ENCODE data around the gene ACTL7A. TPM values are rescaled to one million over a fixed set of nuclear protein-coding genes. Genes with fewer than 3 reads are reported as not detected.

Gene ACTL7A
- total and polyA plus RNA-seq, 2 experiments from 2014 or later = not detected

DNA sequence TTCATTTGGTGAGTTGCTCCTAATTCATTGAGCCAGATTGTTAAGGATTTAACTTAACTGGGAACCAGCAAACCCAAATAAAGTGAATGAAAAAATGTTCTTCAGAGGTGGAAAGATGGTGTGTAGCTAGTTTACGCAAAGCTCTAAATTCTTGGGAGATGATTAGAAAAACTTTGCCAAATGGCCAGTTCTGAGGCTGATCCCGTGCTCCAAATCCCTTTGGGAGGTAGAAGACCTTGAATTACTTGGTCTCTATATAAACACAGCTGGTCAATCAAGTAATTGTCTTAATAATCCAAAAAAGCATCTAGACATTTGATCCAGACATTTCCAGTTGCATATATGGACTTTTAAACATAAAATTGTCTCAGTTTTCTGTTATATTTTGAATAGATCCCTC lies 17.7 kb upstream of the ACTL7A start (continued):
- TF ChIP-seq, protein P1, sequence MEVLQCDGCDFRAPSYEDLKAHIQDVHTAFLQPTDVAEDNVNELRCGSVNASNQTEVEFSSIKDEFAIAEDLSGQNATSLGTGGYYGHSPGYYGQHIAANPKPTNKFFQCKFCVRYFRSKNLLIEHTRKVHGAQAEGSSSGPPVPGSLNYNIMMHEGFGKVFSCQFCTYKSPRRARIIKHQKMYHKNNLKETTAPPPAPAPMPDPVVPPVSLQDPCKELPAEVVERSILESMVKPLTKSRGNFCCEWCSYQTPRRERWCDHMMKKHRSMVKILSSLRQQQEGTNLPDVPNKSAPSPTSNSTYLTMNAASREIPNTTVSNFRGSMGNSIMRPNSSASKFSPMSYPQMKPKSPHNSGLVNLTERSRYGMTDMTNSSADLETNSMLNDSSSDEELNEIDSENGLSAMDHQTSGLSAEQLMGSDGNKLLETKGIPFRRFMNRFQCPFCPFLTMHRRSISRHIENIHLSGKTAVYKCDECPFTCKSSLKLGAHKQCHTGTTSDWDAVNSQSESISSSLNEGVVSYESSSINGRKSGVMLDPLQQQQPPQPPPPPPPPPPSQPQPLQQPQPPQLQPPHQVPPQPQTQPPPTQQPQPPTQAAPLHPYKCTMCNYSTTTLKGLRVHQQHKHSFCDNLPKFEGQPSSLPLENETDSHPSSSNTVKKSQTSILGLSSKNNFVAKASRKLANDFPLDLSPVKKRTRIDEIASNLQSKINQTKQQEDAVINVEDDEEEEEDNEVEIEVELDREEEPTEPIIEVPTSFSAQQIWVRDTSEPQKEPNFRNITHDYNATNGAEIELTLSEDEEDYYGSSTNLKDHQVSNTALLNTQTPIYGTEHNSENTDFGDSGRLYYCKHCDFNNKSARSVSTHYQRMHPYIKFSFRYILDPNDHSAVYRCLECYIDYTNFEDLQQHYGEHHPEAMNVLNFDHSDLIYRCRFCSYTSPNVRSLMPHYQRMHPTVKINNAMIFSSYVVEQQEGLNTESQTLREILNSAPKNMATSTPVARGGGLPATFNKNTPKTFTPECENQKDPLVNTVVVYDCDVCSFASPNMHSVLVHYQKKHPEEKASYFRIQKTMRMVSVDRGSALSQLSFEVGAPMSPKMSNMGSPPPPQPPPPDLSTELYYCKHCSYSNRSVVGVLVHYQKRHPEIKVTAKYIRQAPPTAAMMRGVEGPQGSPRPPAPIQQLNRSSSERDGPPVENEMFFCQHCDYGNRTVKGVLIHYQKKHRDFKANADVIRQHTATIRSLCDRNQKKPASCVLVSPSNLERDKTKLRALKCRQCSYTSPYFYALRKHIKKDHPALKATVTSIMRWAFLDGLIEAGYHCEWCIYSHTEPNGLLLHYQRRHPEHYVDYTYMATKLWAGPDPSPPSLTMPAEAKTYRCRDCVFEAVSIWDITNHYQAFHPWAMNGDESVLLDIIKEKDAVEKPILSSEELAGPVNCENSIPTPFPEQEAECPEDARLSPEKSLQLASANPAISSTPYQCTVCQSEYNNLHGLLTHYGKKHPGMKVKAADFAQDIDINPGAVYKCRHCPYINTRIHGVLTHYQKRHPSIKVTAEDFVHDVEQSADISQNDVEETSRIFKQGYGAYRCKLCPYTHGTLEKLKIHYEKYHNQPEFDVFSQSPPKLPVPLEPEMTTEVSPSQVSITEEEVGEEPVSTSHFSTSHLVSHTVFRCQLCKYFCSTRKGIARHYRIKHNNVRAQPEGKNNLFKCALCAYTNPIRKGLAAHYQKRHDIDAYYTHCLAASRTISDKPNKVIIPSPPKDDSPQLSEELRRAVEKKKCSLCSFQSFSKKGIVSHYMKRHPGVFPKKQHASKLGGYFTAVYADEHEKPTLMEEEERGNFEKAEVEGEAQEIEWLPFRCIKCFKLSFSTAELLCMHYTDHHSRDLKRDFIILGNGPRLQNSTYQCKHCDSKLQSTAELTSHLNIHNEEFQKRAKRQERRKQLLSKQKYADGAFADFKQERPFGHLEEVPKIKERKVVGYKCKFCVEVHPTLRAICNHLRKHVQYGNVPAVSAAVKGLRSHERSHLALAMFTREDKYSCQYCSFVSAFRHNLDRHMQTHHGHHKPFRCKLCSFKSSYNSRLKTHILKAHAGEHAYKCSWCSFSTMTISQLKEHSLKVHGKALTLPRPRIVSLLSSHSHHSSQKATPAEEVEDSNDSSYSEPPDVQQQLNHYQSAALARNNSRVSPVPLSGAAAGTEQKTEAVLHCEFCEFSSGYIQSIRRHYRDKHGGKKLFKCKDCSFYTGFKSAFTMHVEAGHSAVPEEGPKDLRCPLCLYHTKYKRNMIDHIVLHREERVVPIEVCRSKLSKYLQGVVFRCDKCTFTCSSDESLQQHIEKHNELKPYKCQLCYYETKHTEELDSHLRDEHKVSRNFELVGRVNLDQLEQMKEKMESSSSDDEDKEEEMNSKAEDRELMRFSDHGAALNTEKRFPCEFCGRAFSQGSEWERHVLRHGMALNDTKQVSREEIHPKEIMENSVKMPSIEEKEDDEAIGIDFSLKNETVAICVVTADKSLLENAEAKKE (CRISPR knock-in tag; IDR thresholded peaks at IDR 0.05) = no peak
- TF ChIP-seq JUNB (IDR thresholded peaks at IDR 0.05; ENCODE audit: unreplicated experiment) = no peak

DNA sequence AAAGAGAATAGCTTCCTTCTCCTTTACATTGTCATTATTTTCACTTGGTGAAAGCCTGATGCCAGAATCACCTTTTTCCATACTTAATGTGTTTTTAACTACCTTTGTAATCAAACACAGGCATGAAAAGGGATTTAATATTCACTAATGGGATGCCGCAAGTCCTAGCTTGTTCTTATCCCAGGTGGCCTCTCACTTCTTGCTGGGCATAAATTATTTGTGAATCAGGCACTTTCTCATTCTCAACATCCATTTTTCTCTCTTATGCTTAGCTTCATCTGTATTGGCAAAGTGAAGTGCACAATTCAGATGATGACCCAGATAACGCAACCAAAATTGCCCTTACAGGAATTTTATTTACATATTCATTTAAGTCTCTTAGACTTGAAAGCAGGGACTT lies 17.2 kb upstream of the ACTL7A start:
- TF ChIP-seq CREB1 (CRISPR knock-in tag; IDR thresholded peaks at IDR 0.05; ENCODE audit: low read depth) = no peak
- TF ChIP-seq JUNB (IDR thresholded peaks at IDR 0.05; ENCODE audit: unreplicated experiment) = no peak
- peaks cover 2% of the 10 kb centered on the region for H3K27me3 Mint-ChIP-seq (ENCODE audit: insufficient read depth, low read depth, poor library complexity)
- Histone ChIP-seq H3K79me2 (replicated peaks; ENCODE audit: insufficient read depth) (no peaks in the 10 kb centered on the region), H2AFZ (no peak overlapping the region), H3F3A (replicated peaks; ENCODE audit: low read depth) (no peaks in the 10 kb centered on the region), H3K9me2 (ENCODE audit: insufficient read depth) (no peaks in the 10 kb centered on the region), H4K20me1 (replicated peaks; ENCODE audit: insufficient read depth) (no peaks in the 10 kb centered on the region), H3K4me3 (no peak overlapping the region), H3K36me3 (ENCODE audit: insufficient read depth) (no peaks in the 10 kb centered on the region), H3K4me2 (no peak overlapping the region), H3K27ac (ENCODE audit: low read depth) (no peak overlapping the region), H3K27me3 (ENCODE audit: insufficient read depth) (no peaks in the 10 kb centered on the region), H3K4me1 (ENCODE audit: insufficient read depth) (peaks cover 3% of the 10 kb centered on the region; the same call in 1 of the 2 replicates)
- no peak overlapping the region for H3K4me3 Mint-ChIP-seq
- peaks cover 2% of the 10 kb centered on the region; the same call in 1 of the 3 replicates for H3K4me1 Mint-ChIP-seq
- no peaks in the 10 kb centered on the region; the same call in 2 of the 3 replicates for H3K9me3 Mint-ChIP-seq
- no peaks in the 10 kb centered on the region for H3K36me3 Mint-ChIP-seq (ENCODE audit: low read depth)
- DNase-seq (ENCODE audit: low spot score) (no peak), ATAC-seq (no peak)
- no peak overlapping the region for H3K27ac Mint-ChIP-seq

DNA sequence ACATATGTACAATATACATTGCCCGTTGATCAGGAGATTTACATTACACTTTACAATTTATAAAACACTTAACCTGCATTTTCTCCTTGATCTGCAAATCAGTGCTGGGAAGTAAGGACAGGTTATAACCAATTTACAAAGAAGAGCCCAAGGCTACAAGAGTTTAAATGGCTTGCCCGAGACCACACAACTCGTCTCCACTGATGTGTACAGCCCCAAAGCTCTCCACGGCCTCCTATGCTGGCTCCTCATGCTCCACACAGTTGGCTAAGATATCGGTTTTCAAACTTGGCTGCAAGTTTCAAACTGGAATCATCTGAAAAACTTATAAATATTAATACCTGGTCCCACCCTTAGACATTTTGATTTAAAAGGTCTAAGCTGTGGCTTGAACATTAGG lies 16.6 kb upstream of the ACTL7A start:
- H3F3A ChIP-seq (replicated peaks; ENCODE audit: low read depth) = no peaks in the 10 kb centered on the region
- H3K79me2 ChIP-seq (replicated peaks; ENCODE audit: insufficient read depth) = no peaks in the 10 kb centered on the region
- H3K4me3 ChIP-seq = no peak overlapping the region
- H3K27me3 Mint-ChIP-seq (ENCODE audit: insufficient read depth, low read depth, poor library complexity) = peaks cover 2% of the 10 kb centered on the region
- no peaks in the 10 kb centered on the region for H3K36me3 ChIP-seq (ENCODE audit: insufficient read depth)
- H3K9me3 Mint-ChIP-seq = no peaks in the 10 kb centered on the region; the same call in 2 of the 3 replicates
- no peak overlapping the region for H3K4me3 Mint-ChIP-seq
- DNase-seq (ENCODE audit: low spot score) = no peak
- H4K20me1 ChIP-seq (replicated peaks; ENCODE audit: insufficient read depth) = no peaks in the 10 kb centered on the region
- no peaks in the 10 kb centered on the region for H3K9me2 ChIP-seq (ENCODE audit: insufficient read depth)
- no peaks in the 10 kb centered on the region for H3K36me3 Mint-ChIP-seq (ENCODE audit: low read depth)
- no peak overlapping the region for H3K27ac Mint-ChIP-seq
- no peak overlapping the region for H2AFZ ChIP-seq
- ATAC-seq = no peak
- H3K4me1 Mint-ChIP-seq = peaks cover 2% of the 10 kb centered on the region; the same call in 1 of the 3 replicates
- no peak overlapping the region for H3K27ac ChIP-seq (ENCODE audit: low read depth)
- H3K4me1 ChIP-seq (ENCODE audit: insufficient read depth) = peaks cover 3% of the 10 kb centered on the region; the same call in 1 of the 2 replicates
- H3K4me2 ChIP-seq = no peak overlapping the region
- no peaks in the 10 kb centered on the region for H3K27me3 ChIP-seq (ENCODE audit: insufficient read depth)
- TF ChIP-seq, protein P1 (CRISPR knock-in tag; IDR thresholded peaks at IDR 0.05) = no peak
- TF ChIP-seq NANOG (IDR thresholded peaks at IDR 0.05; ENCODE audit: borderline replicate concordance) = no peak
- TF ChIP-seq STAT1 (IDR thresholded peaks at IDR 0.05; ENCODE audit: unreplicated experiment) = no peak
